GM12801 (cell line): ENCODE data around the gene MAGI1.

ENCODE experiments used
- TF ChIP-seq, protein P1 (sequence below): IDR thresholded peaks from one replicate; pipeline ENCODE4 v1.5.1; 2011; ENCODE audit warnings: control low read depth; ENCODE audit not compliant: insufficient read length; ENCODE audit errors: extremely low read depth

Gene MAGI1

DNA sequence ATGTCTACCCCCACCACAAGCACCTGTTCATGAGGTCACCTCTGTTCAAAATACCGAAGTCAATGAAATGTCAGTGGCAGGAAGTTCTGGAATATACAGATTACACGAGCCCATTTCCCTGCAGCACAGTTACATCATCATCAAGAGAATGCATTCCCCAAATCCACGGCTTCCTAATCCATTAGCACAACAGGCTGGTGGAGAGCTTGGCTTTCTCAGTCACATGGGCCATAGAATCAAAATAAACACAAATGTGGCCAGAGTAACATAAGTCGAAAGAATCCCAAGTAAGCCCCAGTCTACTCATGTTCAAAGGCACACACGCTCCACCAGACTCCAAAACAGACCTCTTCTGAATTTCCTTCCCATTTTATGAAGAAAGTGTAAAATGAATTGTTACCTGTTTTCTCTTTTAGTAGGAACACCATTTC, 419.3 kb downstream of the MAGI1 start:
- TF ChIP-seq, protein P1, sequence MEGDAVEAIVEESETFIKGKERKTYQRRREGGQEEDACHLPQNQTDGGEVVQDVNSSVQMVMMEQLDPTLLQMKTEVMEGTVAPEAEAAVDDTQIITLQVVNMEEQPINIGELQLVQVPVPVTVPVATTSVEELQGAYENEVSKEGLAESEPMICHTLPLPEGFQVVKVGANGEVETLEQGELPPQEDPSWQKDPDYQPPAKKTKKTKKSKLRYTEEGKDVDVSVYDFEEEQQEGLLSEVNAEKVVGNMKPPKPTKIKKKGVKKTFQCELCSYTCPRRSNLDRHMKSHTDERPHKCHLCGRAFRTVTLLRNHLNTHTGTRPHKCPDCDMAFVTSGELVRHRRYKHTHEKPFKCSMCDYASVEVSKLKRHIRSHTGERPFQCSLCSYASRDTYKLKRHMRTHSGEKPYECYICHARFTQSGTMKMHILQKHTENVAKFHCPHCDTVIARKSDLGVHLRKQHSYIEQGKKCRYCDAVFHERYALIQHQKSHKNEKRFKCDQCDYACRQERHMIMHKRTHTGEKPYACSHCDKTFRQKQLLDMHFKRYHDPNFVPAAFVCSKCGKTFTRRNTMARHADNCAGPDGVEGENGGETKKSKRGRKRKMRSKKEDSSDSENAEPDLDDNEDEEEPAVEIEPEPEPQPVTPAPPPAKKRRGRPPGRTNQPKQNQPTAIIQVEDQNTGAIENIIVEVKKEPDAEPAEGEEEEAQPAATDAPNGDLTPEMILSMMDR: no peak

DNA sequence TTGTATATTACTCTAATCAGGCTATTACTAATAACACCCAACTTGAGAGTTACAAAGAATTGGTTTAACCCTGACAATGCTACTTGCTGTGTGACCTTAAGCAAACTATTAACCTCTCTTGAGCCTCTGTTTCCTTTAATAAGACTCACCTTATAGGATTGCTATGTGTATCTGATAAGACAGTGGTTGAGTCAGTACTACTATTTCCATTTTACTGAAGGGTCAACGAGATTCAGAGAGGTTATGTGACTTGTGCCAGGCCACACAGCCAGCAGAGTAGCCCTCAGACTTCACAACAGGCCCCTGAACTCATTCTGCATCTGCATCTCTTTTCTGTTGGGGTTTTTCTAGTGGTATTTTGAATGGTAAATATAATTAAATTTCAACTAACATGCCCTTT, 420.1 kb downstream of the MAGI1 start:
- TF ChIP-seq, protein P1: no peak

DNA sequence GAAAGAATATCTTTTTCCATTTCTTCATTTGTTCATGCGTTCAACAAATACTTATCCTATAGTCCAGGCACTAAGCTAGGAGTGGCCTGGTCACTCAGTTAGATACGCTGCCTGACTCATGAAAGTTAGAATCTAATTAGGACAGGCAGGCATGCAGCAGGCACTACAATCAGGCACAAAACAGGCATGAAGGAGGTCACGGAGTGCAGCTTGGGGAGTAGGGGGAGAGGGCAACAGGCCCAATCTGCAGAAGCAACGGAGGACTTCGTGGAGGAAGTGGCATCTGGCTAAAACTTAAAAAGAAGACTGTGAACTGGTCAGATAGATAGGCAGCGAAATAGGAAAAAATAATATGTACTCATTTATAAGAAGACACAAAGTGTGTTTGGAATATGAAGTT, 420.9 kb downstream of the MAGI1 start:
- TF ChIP-seq, protein P1: no peak

DNA sequence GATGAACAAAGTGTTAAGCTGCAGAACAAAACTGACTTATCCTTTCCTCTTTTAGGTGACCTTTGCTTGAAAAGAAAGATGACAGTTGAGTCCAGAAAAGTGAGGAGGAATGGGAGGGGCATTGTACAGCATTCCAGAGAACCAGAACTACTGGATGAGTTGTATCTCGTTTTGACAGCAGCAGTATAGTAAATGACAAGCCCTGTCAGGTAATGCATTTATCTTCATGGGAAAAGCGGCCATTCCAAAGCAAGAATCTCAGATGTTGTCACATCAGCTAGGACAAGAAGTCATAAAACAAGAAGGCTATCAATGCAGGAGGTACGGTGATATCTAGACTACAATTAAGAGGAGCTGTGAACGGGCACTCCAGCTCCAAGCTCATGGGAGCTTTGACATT, 421.5 kb downstream of the MAGI1 start:
- TF ChIP-seq, protein P1: no peak

DNA sequence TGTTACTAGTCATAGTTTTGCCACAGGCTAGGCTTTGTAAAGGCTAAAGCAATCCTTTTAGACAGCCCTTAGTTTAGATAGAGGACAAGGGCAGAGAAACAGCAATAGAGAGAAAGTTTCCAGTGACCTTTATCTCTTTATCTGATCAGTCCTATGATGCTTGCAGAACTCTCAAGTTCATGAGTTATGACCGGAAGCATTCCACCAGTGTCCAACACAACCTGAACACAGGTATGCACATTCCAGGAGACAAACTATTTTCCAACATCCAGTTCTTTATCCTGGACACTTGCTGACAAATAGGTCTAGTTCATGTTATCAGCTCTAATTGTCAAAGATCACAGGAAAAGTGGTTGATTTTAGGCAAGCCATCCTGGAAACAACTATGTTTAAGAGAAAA, 422.2 kb downstream of the MAGI1 start:
- TF ChIP-seq, protein P1: no peak

DNA sequence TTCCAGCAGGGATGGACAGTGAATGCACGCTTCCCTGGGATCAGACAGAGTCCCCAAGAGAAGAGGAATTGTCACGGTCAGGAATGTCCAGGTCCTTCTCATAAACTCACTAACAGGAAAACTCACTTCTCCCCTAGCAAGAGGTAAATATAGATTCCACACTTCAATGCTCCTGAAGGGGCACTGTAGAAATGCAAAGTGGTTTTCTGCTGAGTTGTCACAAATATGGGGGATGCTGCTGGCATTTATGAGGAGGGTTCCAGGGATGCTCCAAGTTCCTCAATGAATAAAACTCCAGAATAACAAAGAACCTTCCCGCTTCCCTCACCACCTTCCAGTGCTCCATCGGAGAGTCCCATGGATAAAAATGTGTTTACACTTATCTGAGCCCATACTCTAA, 423.4 kb downstream of the MAGI1 start:
- TF ChIP-seq, protein P1: no peak

DNA sequence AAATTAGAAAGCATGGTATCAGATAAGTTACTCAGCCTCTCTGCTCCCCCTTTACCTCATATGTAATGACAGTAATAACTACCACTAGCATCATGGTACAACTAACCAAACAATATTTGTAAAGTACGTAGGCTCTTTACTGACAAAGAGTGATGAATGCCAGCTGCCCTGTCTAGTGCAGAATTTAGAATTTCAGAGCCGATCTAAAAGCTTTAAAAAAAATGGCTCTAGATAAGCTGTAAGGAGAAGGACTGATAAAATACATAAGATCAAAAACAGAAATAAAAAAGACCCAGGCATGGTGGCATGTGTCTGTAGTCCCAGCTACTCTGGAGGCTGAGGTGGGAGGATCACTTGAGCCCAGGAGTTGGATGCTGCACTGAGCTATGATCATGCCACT, 424.1 kb downstream of the MAGI1 start:
- TF ChIP-seq, protein P1: no peak

DNA sequence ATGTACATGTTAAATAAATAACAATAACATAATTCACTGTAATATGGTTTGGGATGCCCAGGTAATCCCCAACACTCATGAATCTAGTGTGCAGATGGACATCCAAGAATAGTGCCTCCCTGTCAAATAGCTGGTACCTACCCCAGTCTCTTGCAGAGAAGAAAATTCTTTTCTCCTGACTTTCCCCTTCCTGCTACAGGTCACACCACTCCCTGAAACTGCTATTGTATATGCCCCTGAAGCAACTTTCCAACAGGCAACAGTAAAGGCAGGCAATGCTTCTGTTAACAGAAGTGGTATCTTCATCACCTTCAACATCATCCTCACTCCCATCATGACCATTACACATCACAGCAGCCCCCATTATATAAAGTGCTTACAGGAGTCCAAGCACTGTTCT, 431.6 kb downstream of the MAGI1 start:
- TF ChIP-seq, protein P1: no peak
